Kidney (tissue), 14 donors: ENCODE data around the gene MUSK. TPM values are rescaled to one million over a fixed set of nuclear protein-coding genes. Genes with fewer than 3 reads are reported as not detected.

Source experiments
- DNase-seq, 5 donors: peaks; one replicate each; pipeline ENCODE4 v3.0.0-alpha.2; 2013 to 2020
- FAIRE-seq: peaks from 2 replicates; lab custom pipeline; 2012; peaks lifted over from hg19 to GRCh38; lab: Jason Lieb, UNC
- H3K27ac ChIP-seq, 2 donors: one replicate each; pipeline ENCODE4 v1.7.0; 2013; ENCODE audit warnings: low read depth in 2 of 2, low read length in 2 of 2, inconsistent platforms in 1 of 2
- H3K27me3 ChIP-seq: one replicate; pipeline ENCODE4 v1.7.1; 2013; ENCODE audit warnings: low read length, inconsistent platforms; ENCODE audit not compliant: control insufficient read depth, insufficient read depth
- H3K36me3 ChIP-seq, 3 donors: one replicate each; pipeline versions ENCODE4 v1.7.0 to v1.7.1; 2013; ENCODE audit warnings: low read length in 3 of 3, control low read depth in 1 of 3, inconsistent platforms in 1 of 3; ENCODE audit not compliant: insufficient read depth in 3 of 3, control insufficient read depth in 2 of 3
- H3K4me1 ChIP-seq, 3 donors: one replicate each; pipeline versions ENCODE4 v1.7.0 to v1.7.1; 2013; ENCODE audit warnings: low read length in 3 of 3, inconsistent platforms in 1 of 3, low read depth in 1 of 3; ENCODE audit not compliant: control insufficient read depth in 2 of 3, insufficient read depth in 2 of 3
- H3K4me3 ChIP-seq, 3 donors: one replicate each; pipeline versions ENCODE4 v1.7.0 to v1.8.1; 2013; ENCODE audit warnings: low read length in 3 of 3, control low read depth in 1 of 3, inconsistent platforms in 1 of 3
- H3K9ac ChIP-seq, 3 donors: one replicate each; pipeline versions ENCODE4 v1.7.0 to v1.7.1; 2013; ENCODE audit warnings: low read length in 3 of 3, control low read depth in 1 of 3, inconsistent platforms in 1 of 3
- H3K9me3 ChIP-seq, 3 donors: one replicate each; pipeline versions ENCODE4 v1.7.0 to v1.7.1; 2013; ENCODE audit warnings: low read length in 3 of 3, control low read depth in 1 of 3, inconsistent platforms in 1 of 3; ENCODE audit not compliant: control insufficient read depth in 2 of 3, insufficient read depth in 1 of 3
- intact Hi-C: fragments of 100-400 bp; cut with DNase I; formaldehyde crosslinking; loops from one replicate; pipeline ENCODE4 v1.11.1; 2022
- polyA plus RNA-seq: library from polyadenylated mRNA; stranded (reverse); fragments of 350-450 nt; fragmentation: Illumina TruSeq; extraction: RNeasy Lipid Tissue Mini Kit (QIAGEN cat#74804); gene quantifications from one replicate; pipeline ENCODE4 v1.2.3, GENCODE V29; 2014; ENCODE audit warnings: low read depth, low replicate concordance; ENCODE audit not compliant: insufficient read depth
- total RNA-seq: library from RNA; stranded (reverse); fragmentation: NEBNext Ultra II Directional; extraction: Animal tissue kit (Norgen Biotek cat#: 25700); gene quantifications from one replicate; pipeline ENCODE4 v1.2.1, GENCODE V29; 2021
- TF ChIP-seq, protein P1 (sequence below): IDR thresholded peaks from 3 replicates; pipeline ENCODE4 v1.5.1; 2012; ENCODE audit warnings: mild to moderate bottlenecking, moderate library complexity, borderline replicate concordance; ENCODE audit not compliant: insufficient read depth; ENCODE audit errors: extremely low read depth
- donor health status: control.
- donor health status: control.
- donor health status: control.
- donor health status: control.
- donor health status: control.
- donor health status: DM: yes; HTN: yes; CAD: no.
- donor health status: Normal renal cell carcinoma (clear cell type).

Gene MUSK
- total and polyA plus RNA-seq, 2 donors from 2014 or later: 0.31 TPM; not detected in 1

DNA sequence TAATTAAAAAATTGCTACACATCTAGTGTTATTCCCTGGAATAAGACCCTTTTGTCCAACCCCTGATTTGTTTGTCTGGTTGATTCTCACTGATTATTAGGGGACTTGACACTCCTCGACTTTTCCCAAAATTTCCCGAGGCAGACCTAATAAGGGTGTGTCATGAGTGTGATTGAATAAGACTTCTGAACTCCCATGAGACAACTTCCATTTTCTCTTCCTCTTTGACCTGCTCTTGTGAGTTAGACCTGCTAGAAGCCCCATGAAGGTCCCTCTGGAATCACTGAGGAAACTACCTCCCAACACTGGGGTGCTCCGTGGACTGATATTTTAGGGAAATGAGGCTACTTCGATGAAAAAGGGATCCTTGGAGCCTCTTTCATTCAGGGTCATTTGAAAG lies 83.4 kb downstream of the MUSK start:
- Histone ChIP-seq H3K4me1 (no peaks in the 10 kb centered on the region), H3K9ac (no peak overlapping the region), H3K9me3 (no peaks in the 10 kb centered on the region), H3K36me3 (no peaks in the 10 kb centered on the region), H3K4me3 (no peak overlapping the region), H3K27me3 (no peaks in the 10 kb centered on the region), H3K27ac (no peak overlapping the region)
- intact Hi-C loops: no loop called here
- TF ChIP-seq, protein P1, sequence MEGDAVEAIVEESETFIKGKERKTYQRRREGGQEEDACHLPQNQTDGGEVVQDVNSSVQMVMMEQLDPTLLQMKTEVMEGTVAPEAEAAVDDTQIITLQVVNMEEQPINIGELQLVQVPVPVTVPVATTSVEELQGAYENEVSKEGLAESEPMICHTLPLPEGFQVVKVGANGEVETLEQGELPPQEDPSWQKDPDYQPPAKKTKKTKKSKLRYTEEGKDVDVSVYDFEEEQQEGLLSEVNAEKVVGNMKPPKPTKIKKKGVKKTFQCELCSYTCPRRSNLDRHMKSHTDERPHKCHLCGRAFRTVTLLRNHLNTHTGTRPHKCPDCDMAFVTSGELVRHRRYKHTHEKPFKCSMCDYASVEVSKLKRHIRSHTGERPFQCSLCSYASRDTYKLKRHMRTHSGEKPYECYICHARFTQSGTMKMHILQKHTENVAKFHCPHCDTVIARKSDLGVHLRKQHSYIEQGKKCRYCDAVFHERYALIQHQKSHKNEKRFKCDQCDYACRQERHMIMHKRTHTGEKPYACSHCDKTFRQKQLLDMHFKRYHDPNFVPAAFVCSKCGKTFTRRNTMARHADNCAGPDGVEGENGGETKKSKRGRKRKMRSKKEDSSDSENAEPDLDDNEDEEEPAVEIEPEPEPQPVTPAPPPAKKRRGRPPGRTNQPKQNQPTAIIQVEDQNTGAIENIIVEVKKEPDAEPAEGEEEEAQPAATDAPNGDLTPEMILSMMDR: no peak
- no peak for FAIRE-seq
- DNase-seq: no peak

DNA sequence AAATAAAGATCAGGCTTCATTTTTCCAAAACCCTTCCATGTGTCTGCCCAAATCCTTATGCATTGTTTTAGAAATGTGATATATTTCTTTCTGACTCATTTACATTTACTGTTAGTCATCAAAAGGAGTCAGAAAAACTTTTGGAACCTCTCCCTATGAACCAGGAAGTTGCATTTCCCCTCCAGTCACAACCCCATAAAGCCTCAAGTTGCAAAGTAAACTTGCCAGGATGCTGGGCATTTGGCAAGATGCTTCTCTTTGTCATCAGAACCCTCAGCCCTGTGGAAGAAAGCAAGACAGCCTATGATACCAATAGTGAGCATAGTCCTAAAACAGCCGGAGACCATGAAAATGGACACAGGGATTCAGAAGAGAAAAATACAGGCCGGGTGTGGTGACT lies 84.2 kb downstream of the MUSK start:
- intact Hi-C loops: no loop called here
- TF ChIP-seq, protein P1: no peak
- no peak overlapping the region for H3K27ac ChIP-seq
- H3K36me3 ChIP-seq: no peaks in the 10 kb centered on the region
- H3K4me3 ChIP-seq: no peak overlapping the region
- no peaks in the 10 kb centered on the region for H3K27me3 ChIP-seq
- DNase-seq (no peak), FAIRE-seq (no peak)
- H3K9ac ChIP-seq: no peak overlapping the region
- H3K9me3 ChIP-seq: no peaks in the 10 kb centered on the region
- no peaks in the 10 kb centered on the region for H3K4me1 ChIP-seq

DNA sequence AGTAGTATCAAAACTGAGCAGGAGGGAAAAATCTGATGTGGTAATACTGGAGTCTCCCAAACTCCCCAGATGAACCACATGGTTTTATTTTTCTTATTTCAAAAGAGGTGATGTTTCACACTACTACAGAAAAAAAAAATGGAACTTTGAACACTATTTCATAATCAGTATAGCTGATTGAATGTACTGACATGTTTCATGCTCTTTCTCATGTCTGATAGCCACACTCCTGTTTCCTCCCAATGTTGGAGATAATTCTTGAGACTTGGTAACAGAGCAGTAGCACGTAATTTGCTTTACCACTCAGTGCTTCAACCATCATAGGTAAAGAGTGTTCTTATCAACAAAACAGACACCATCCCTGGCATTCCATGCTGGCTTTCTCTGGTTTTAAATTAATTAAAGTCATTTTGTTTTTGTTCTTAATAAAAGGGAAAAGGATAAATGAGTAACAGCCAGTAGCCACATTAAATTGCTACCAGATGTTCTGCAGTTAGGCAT lies 85.2 kb downstream of the MUSK start:
- Histone ChIP-seq H3K27me3 (no peaks in the 10 kb centered on the region), H3K9me3 (peaks cover 0 to 2% (median 0%) of the 10 kb centered on the region in 3 donors), H3K9ac (no peak overlapping the region), H3K36me3 (no peaks in the 10 kb centered on the region), H3K27ac (no peak overlapping the region), H3K4me1 (no peaks in the 10 kb centered on the region), H3K4me3 (no peak overlapping the region)
- no peak for DNase-seq
- TF ChIP-seq, protein P1: no peak
- intact Hi-C loops: no loop called here
- no peak for FAIRE-seq

GRCh38 chr9:110755179-110755578 lies 86.6 kb downstream of the MUSK start:
- Histone ChIP-seq H3K36me3 (no peaks in the 10 kb centered on the region), H3K4me1 (no peaks in the 10 kb centered on the region), H3K4me3 (no peak overlapping the region), H3K27me3 (no peaks in the 10 kb centered on the region), H3K27ac (no peak overlapping the region), H3K9me3 (peaks cover 0 to 3% (median 2%) of the 10 kb centered on the region in 3 donors), H3K9ac (no peak overlapping the region)
- DNase-seq: no peak
- FAIRE-seq: no peak
- intact Hi-C loops: no loop called here
- TF ChIP-seq, protein P1: no peak
